ENCODE results near the gene XYLT2.
A peak's percentile ranks its signal among the peaks of the same experiment; 100 is the strongest.

The XYLT2 gene

DNA sequence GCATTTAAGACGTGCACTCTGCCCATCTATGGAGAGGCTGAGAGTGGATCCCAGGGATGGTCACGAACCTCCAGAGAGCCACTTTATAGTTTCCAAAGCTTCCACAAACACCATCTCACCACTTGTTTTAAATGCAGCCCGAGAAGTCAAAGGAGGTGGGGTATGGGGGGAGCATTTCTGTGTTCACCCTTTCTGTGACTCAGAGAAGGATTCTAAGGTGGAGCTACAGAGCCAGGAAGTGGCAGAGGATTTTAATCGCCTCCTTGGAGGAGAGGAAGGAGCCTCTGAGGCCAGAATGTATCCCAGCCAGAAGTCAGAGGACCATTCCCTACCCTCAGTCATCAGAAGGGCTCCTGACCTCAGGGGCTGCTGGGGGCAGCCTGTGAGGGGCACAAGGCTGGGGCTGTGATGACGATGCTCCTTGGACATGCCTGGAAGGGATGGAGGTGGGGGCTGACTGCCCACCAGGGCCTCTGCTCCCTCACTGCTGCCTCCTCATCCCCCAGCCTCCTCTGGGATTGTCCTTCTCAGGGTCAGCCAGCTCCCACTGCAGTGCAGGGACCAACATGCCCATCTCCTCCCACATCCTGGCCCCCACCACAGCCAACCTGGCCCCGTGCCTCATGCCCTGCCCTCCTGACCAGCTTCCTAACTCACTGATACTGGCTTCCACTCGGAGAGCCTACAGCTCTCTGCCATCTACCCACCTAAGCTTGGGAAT, 2.8 kb downstream of the XYLT2 start:
- no peak for DNase-seq (ENCODE audit: low read depth, low spot score)

- DNase-seq (ENCODE audit: low read depth, low spot score), result no peak
Observed at GRCh38 chr17:50349243-50349600, 3.3 kb downstream of the XYLT2 start.

GRCh38 chr17:50350733-50351132, 4.8 kb downstream of the XYLT2 start:
- no peak for DNase-seq (ENCODE audit: low read depth, low spot score)

DNA sequence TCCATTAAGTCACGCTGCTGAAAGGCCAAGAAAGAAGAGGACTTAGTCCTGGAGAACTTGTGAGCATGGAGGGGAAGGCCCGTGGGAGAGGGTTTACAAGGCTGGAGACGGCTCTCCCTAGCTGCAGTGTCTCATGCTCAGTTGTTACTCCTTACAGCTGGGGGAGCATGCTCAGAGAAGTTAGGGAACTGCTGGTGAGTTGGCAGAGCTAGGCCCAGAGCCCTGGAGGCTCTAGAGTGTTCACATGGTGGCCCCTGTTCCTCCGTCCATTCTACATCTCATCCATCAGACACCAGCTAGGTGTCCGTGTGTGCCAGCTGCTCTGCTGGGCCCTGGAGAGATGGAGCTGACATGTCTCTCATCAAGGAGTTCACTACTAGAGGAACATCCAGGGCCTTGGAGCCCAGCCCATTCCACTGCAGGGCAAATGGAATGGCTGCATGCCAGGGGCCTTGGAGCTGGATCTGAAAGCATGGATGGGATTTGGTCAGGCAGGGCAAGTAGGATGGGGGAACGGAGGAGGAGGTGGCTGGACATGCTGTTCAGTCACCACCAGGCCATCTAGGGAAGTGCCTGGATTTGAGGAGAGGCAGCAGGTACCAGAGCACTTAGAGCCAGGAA, 6.3 kb downstream of the XYLT2 start:
- DNase-seq (ENCODE audit: low read depth, low spot score), result no peak

DNA sequence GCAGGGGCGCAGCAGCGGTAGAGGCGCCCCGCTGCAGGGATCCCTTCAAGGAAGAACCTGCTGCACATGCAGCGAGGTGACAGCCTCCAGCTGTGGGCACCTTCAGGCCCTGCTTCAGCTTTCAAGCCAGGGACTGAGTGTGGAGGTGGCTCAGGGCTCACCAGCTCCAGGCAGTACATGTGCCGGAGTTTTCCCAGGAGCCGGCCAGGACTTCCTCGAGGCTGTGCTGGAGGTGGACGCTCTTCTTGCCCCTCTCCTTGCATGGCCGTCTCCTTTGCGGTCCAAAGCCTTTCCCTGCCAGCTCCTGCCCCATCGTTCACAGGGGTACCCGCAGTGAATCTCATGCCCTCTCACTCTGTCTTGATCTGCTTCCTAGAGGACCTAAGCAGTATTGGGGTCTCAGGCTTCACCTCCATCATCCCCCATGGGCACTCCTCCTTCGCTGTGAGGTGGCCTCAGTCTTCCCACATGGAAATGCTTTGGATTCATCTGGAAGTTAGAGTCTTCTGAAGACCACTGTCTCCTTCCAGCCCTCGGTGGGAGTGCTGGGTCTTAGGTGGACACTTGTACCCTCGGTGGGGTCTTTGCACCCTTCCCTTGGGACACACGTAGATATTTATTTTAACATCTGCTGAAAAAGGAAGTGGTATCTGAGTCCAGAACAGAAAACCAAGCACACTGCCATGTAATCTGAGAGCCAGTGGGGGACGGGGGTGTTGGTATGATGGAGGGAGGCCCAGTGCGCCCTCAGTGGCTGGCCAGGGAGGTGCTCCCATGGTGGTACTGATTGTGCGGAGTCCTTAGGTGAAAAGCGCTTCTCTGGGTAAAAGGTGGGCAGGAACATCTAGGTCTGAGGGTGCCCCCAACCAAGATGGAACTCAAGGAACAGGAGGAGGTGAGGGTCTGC, 7.0 kb downstream of the XYLT2 start:
- no peak for DNase-seq (ENCODE audit: low read depth, low spot score)

- no peak for DNase-seq (ENCODE audit: low read depth, low spot score)
Observed at GRCh38 chr17:50353600-50354195, 7.8 kb downstream of the XYLT2 start.

DNA sequence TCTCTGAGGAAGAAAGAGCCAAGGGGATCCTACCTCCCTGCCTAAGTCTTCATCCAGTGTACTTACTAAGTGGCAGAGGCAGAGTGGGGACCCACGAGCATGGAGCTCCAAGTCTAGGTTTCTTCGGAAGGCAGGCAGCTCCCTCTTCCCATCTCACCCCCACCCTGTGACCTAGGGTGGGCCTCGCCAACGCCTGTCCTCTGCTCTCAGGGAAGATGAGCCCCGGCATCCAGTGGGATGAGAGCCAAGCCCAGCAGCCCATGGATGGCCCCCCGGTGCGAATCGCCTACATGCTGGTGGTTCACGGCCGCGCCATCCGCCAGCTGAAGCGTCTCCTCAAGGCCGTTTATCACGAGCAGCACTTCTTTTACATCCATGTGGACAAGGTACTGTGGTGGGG, 8.3 kb downstream of the XYLT2 start:
- DNase-seq (ENCODE audit: low read depth, low spot score), result no peak

GRCh38 chr17:50354776-50355175, 8.8 kb downstream of the XYLT2 start:
- no peak for DNase-seq (ENCODE audit: low read depth, low spot score)

- DNase-seq (ENCODE audit: low read depth, low spot score), result no peak
Observed at GRCh38 chr17:50355336-50355700, 9.4 kb downstream of the XYLT2 start.

GRCh38 chr17:50355701-50356341, 9.9 kb downstream of the XYLT2 start:
- no peak for DNase-seq (ENCODE audit: low read depth, low spot score)

GRCh38 chr17:50356418-50356817, 10.5 kb downstream of the XYLT2 start:
- DNase-seq (ENCODE audit: low read depth, low spot score), result no peak

DNA sequence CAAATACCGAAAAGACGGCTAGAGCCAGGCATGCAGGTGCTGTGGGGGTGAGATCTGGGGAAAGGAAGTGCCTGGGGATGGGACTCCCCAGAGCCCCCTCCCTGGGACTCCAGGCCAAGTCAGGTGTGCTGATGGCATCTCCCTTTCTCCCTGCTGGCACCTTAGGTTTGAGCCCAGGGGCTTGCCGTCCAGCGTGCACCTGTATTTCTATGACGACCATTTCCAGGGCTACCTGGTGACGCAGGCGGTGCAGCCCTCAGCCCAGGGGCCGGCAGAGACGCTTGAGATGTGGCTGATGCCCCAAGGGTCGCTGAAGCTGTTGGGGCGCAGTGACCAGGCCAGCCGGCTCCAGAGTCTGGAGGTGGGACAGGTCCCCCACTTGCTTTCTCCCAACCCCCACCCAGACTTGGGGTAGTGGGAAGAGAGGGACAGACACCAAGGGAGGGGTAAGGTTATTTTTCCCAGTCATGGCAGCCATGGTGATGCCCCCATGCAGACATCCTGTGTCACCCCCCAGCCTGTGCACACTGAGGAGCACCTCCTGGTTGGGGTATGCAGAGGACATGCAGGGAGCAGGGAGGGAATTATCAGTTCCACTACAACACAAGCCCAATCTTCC, 11.1 kb downstream of the XYLT2 start:
- DNase-seq (ENCODE audit: low read depth, low spot score), result no peak

- DNase-seq (ENCODE audit: low read depth, low spot score), result no peak
Observed at GRCh38 chr17:50358177-50358576, 12.3 kb downstream of the XYLT2 start.

GRCh38 chr17:50359005-50359699, 13.2 kb downstream of the XYLT2 start:
- no peak for DNase-seq (ENCODE audit: low read depth, low spot score)

GRCh38 chr17:50359998-50360461, 14.1 kb downstream of the XYLT2 start:
- DNase-seq (ENCODE audit: low read depth, low spot score), result no peak

DNA sequence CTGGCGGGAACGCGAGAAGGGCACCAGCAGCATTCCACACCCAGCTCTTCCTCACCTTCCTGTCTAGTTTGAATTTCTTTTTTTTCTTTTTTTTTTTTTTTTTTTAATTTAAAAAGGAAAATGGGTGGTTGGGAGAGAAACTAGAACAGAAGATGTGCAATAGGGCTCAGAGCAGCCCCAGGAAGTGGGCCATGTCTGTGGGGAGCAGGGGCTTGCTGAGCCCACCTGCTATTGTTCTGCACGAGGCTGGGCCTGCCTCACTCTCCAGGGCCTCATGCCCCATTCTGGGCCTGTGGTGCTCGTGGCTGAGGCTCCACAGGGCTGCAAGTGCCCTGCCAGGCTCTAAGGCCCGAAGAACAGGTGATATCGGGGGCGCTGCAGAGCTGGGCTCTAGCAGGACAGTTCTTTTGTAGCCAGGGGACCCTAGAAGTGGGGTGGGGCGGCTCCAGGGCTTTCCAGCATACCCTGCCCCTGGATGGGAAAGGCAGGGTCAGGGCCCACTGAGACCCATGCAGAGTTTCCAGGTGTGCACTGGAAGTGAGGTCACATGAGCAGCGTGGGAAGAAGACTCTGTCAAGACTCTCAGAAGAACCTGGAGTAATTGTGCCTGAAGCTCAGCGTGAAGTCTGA, 14.7 kb downstream of the XYLT2 start:
- no peak for DNase-seq (ENCODE audit: low read depth, low spot score)

- DNase-seq (ENCODE audit: low read depth, low spot score), result peak; percentile 32
Observed at GRCh38 chr17:50361561-50362480, 15.9 kb downstream of the XYLT2 start.

DNA sequence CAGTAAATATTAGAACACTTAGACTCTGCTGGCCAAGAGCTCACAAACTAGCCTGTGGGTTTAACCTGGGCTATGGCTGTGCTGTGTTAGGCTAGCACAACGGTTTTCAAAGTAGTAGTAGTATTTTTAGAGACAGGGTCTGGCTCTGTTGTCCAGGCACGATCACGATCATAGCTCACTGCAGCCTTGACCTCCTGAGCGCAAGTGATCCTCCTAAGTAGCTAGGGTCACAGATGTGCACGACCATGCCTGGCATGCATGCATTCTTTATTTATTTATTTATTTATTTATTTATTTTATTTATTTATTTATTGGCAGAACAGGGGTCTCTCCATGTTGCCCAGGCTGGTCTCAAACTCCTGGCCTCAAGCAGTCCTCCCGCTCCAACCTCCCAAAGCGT, 16.7 kb downstream of the XYLT2 start:
- no peak for DNase-seq (ENCODE audit: low read depth, low spot score)
